GM10266 (cell line): ENCODE measurements around the gene PRRT3.

Experiments
- DNase-seq: peaks from one replicate; pipeline ENCODE4 v3.0.0; 2012; ENCODE audit errors: extremely low spot score
- TF ChIP-seq, protein P1 (sequence below): IDR thresholded peaks from 2 replicates; pipeline ENCODE4 v1.5.1; 2012; ENCODE audit warnings: mild to moderate bottlenecking, low read depth; ENCODE audit not compliant: control insufficient read depth, insufficient read depth; ENCODE audit errors: missing control alignments

Gene PRRT3

DNA sequence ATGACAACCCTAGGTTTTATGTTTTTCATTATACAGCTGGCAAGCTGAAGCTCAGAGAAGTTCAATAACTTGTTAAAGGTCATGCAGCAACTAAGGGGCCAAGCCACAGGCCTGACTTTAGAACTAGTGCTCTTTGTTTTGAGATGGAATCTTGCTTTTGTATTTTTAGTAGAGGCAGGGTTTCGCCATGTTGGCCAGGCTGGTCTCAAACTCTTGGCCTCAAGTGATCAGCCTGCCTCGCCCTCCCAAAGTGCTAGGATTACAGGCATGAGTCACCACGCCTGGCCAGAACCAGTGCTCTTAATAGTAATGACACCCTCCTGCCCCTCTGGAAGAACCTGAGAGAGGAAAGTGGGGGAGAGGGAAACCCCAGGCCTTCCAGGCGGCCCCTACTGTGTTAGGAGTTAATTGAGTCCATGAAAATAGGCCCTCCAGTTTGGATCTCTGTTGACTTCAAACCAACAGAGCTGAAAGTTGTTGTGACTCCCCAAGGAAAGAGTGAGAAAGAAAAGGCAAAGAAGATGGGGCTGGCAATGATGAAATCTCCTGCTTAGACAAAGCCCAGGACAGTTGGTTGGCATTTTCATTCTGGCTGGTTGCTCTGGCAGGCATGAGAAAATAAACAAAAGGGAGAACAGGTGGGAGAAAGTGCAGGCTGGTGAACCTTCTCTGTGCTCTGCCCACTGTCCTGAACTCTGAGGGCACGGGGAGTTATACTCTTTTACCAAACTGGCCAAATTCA lies 3.6 kb upstream of the PRRT3 start:
- DNase-seq: no peak
- TF ChIP-seq, protein P1, sequence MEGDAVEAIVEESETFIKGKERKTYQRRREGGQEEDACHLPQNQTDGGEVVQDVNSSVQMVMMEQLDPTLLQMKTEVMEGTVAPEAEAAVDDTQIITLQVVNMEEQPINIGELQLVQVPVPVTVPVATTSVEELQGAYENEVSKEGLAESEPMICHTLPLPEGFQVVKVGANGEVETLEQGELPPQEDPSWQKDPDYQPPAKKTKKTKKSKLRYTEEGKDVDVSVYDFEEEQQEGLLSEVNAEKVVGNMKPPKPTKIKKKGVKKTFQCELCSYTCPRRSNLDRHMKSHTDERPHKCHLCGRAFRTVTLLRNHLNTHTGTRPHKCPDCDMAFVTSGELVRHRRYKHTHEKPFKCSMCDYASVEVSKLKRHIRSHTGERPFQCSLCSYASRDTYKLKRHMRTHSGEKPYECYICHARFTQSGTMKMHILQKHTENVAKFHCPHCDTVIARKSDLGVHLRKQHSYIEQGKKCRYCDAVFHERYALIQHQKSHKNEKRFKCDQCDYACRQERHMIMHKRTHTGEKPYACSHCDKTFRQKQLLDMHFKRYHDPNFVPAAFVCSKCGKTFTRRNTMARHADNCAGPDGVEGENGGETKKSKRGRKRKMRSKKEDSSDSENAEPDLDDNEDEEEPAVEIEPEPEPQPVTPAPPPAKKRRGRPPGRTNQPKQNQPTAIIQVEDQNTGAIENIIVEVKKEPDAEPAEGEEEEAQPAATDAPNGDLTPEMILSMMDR: no peak

DNA sequence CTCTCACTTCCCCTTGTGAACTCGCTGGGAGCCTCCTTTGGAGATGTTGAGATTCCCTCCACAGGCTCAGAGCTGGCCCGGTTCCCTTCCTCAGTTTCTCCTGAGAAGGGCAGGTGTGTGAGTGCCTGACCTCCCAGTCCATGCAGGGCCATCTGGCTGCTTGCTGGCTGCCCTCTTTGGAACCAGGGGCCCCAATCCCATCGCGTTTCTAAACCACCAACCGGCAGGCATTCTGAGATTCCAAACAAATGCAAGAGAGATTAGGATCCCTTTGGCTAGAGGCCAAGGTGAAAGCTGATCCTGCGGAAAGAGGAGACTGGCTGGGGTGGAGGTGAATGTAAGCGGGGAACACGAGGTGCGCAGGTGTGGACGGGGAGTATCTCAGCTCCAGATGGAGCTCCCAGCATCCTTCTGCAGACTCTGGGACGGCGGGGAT lies 2.9 kb upstream of the PRRT3 start:
- TF ChIP-seq, protein P1: no peak
- no peak for DNase-seq

DNA sequence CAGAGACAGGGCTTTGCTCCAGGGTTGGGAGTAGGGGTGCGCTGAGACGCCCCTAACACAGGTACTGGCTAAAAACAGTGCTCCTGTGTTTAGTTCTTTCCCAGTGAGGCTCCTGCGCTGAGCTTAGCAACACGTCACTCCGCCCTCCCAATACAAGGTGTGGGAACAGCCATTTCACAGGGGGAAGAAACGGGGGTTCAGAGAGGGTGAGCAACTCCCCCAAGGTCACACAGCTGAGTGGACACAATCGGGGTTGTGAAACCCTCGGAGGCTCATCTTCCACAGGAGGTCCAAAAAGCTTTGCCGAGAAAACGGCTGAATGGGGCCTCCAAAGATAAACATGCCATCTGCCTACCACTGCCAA lies 628 bp downstream of the PRRT3 start:
- no peak for DNase-seq
- TF ChIP-seq, protein P1: no peak

DNA sequence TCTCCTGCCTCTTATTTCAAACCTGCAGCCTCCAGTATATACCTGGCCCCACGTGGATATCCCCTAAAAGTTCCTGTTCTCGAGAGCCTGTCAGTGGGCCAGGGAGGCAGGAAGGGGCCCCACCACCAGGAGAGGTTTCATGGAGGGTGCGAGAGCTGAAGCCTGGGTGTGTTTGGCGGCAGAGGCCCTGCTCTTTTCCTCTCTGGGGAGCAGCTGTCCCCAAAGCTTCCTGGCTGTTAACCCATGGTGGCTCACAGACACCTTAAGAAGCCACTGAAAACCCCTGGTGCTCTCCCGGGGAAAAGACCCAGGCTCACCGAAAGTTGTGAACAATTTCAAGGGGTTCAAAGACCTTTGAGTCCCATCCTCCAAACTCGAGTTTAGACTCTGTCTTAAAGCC lies 1.1 kb downstream of the PRRT3 start:
- TF ChIP-seq, protein P1: no peak
- peak; percentile 83 for DNase-seq

DNA sequence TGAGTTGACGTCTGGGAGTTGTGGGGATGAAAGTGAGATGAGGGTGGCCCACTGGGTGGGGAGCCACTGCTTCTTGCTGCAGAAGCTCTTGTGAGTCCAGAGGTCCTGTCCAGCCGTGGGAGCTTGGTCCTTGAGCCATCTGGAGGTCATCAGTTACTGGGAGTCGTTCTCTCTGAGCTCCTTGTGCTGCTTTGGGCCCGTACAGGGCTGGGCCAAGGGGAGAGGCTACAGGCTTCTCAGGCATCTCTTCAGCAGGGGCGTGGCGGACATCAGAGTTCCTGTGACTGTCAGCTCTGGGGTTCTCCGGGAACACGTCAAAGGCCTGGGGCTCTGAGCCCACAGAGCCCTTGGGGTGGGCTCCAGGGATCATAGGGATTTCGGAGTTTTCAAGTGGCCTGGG lies 2.6 kb downstream of the PRRT3 start:
- DNase-seq: no peak
- TF ChIP-seq, protein P1: no peak

DNA sequence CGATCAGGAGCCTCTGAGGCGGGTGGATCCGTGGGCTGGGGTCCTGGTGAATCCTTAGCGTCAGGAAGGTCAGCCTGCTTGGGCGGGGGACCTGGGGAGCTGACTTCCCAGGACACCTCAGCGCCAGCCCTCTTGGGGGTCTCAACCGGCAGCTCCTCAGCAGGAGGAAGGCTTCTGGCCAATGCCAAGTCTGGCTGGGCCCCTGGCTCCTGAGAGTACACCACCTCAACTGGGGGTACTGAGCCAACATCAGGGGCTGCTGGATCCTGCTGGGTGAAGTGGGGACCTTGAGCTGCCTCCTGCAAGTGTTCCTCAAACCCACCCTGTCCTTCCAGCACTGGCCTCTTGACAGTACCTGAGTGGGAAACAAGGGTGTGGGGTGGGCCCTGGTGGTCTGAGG lies 3.1 kb downstream of the PRRT3 start:
- TF ChIP-seq, protein P1: no peak
- DNase-seq: no peak

DNA sequence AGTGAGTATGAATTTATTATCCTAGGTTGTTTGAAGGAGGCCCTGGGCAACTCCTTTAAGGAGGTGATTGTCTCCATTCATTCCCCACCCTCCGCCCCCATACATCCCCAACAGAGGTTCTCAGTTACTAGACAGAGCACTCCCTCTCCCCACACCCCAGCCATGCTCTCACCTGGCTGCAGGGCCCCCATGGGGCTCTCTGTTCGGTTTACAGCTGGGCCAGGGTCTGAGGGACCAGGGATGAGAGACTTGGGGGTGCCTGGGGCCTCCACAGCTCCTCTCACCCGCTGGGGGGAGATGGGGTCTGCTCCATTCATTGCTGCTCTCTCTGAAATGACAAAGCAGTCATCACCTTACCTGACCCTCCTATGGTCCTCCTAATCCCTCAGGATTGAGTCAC lies 3.6 kb downstream of the PRRT3 start:
- DNase-seq: no peak
- TF ChIP-seq, protein P1: no peak
